Spleen (tissue), 7 donors: ENCODE data around the gene CYP11A1.

Source experiments
- POLR2A ChIP-seq, 3 donors: fragments of 450-650 bp; IDR thresholded peaks; one replicate each; pipeline ENCODE4 v1.5.1; 2017; ENCODE audit warnings: antibody characterized with exemption in 3 of 3, mild to moderate bottlenecking in 1 of 3
- POLR2AphosphoS5 ChIP-seq, 3 donors: sonication (generic); formaldehyde crosslinking; IDR thresholded peaks; one replicate each; pipeline ENCODE4 v1.5.1; 2017; ENCODE audit warnings: antibody characterized with exemption in 3 of 3
- TF ChIP-seq, protein P1 (sequence below), 11 experiments: fragments of 200-600 bp in 7 of 11; fragments of 450-650 bp in 4 of 11; sonication (generic) in 4 of 11; IDR thresholded peaks in 8 of 11; conservative IDR thresholded peaks in 3 of 11; 1 replicate in 7 of 11; 2 replicates in 4 of 11; pipeline versions ENCODE4 v1.4.0 to v1.8.0; 2016 to 2021; ENCODE audit warnings: antibody characterized with exemption in 11 of 11, inconsistent platforms in 4 of 11, mild to moderate bottlenecking in 1 of 11
- donor health status: DM: no; HTN: no; CAD: no; lungs with moderate emphysema.
- donor health status: DM: no; HTN: no; CAD: no.
- donor health status: DM: no; HTN: no; CAD: no.

DNA sequence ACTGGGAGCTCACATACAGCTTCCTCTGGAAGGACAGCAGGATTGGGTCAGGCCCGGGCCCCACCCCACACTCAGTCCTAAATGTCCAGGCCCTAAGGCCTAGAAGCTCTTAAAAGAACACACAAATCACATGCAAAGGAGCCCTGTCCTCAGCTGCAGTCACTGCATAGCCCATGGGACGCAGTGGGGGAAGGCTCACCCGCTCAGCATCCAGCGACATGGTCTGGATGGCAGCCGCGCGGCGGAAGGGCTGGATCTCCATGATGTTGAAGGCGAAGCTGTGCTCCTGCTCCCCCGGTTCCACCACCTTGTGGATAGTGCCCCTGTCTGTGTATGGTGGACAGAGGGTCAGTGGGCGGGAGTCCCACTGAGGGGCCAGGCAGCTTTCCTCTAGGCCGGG, 44.2 kb upstream of the CYP11A1 start:
- no peak for TF ChIP-seq POLR2A (IDR thresholded peaks at IDR 0.05)
- TF ChIP-seq POLR2AphosphoS5 (IDR thresholded peaks at IDR 0.05) = peak in 1 of 3 donors; percentile 75
- TF ChIP-seq, protein P1, sequence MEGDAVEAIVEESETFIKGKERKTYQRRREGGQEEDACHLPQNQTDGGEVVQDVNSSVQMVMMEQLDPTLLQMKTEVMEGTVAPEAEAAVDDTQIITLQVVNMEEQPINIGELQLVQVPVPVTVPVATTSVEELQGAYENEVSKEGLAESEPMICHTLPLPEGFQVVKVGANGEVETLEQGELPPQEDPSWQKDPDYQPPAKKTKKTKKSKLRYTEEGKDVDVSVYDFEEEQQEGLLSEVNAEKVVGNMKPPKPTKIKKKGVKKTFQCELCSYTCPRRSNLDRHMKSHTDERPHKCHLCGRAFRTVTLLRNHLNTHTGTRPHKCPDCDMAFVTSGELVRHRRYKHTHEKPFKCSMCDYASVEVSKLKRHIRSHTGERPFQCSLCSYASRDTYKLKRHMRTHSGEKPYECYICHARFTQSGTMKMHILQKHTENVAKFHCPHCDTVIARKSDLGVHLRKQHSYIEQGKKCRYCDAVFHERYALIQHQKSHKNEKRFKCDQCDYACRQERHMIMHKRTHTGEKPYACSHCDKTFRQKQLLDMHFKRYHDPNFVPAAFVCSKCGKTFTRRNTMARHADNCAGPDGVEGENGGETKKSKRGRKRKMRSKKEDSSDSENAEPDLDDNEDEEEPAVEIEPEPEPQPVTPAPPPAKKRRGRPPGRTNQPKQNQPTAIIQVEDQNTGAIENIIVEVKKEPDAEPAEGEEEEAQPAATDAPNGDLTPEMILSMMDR (IDR thresholded peaks at IDR 0.05 in 8 of 11, conservative IDR thresholded peaks at IDR 0.05 in 3 of 11) = no peak
